PC-9 (cell line): ENCODE results near the gene TLR6. TPM values are rescaled to one million over a fixed set of nuclear protein-coding genes. Genes with fewer than 3 reads are reported as not detected.
"Not testable (repeated sequence)": the region's sequence is repeated elsewhere in the genome, so short reads cannot be mapped to it uniquely, and the experiment has no call there.

ENCODE experiments used
- BruUV-seq: library from RNA; stranded (reverse); fragments of 400-500 nt; replicated peaks from 2 replicates; lab custom pipeline; 2021; lab: Mats Ljungman, UMichigan
- CTCF ChIA-PET: fragments of 300-600 bp; sonication (Branson Sonifier 250); formaldehyde crosslinking; loops from one replicate; lab custom pipeline; 2022; ENCODE audit warnings: antibody characterized with exemption; lab: Charles Lee
- POLR2A ChIA-PET: fragments of 300-600 bp; sonication (Branson Sonifier 250); formaldehyde crosslinking; loops from one replicate; lab custom pipeline; 2022; ENCODE audit warnings: antibody characterized with exemption; ENCODE audit not compliant: unreplicated experiment; lab: Charles Lee
- DNase-seq, 2 experiments: peaks; one replicate each; pipeline versions ENCODE4 v3.0.0 to v3.0.0-alpha.2; 2015 to 2022; ENCODE audit warnings: mixed read lengths in 1 of 2
- H2AFZ ChIP-seq: fragments of 200-600 bp; sonication (generic); 2 replicates; pipeline ENCODE4 v1.8.1; 2017; ENCODE audit warnings: antibody characterized with exemption
- H3F3A ChIP-seq: fragments of 200-600 bp; sonication (generic); 2 replicates; pipeline ENCODE4 v1.8.1; 2017; ENCODE audit warnings: antibody characterized with exemption, mild to moderate bottlenecking, low read depth; ENCODE audit not compliant: insufficient read depth
- H3K27ac ChIP-seq: fragments of 200-600 bp; sonication (generic); 2 replicates; pipeline ENCODE4 v1.6.1; 2016; ENCODE audit warnings: mixed run types
- H3K27me3 ChIP-seq: fragments of 200-600 bp; sonication (generic); 2 replicates; pipeline ENCODE4 v1.6.1; 2016; ENCODE audit warnings: low read depth, mixed run types; ENCODE audit not compliant: insufficient read depth
- H3K36me3 ChIP-seq: fragments of 200-600 bp; sonication (generic); 2 replicates; pipeline ENCODE4 v1.6.1; 2016; ENCODE audit warnings: low read depth, mixed run types
- H3K4me1 ChIP-seq: fragments of 200-600 bp; sonication (generic); replicated peaks from 2 replicates; pipeline ENCODE4 v1.6.1; 2016; ENCODE audit warnings: mixed run types; ENCODE audit not compliant: insufficient read depth
- H3K4me2 ChIP-seq: fragments of 200-600 bp; sonication (generic); 2 replicates; pipeline ENCODE4 v1.6.1; 2017; ENCODE audit warnings: mixed run types
- H3K4me3 ChIP-seq: fragments of 200-600 bp; sonication (generic); 2 replicates; pipeline ENCODE4 v1.6.1; 2016; ENCODE audit warnings: mixed run types
- H3K79me2 ChIP-seq: fragments of 200-600 bp; sonication (generic); 2 replicates; pipeline ENCODE4 v1.6.1; 2017; ENCODE audit warnings: low read depth, mixed run types
- H3K9me2 ChIP-seq: fragments of 200-600 bp; sonication (generic); 2 replicates; pipeline ENCODE4 v1.8.1; 2017; ENCODE audit warnings: mild to moderate bottlenecking; ENCODE audit not compliant: insufficient read depth
- H3K9me3 ChIP-seq: fragments of 200-600 bp; sonication (generic); 2 replicates; pipeline ENCODE4 v1.8.1; 2016; ENCODE audit warnings: low read depth; ENCODE audit not compliant: insufficient read depth
- H4K20me1 ChIP-seq: fragments of 200-600 bp; sonication (generic); 2 replicates; pipeline ENCODE4 v1.8.1; 2017; ENCODE audit not compliant: insufficient read depth
- EZH2 ChIP-seq: fragments of 200-600 bp; sonication (generic); IDR thresholded peaks from 2 replicates; pipeline ENCODE4 v1.8.0; 2017; ENCODE audit warnings: antibody characterized with exemption, low read depth
- intact Hi-C: fragments of 100-400 bp; cut with micrococcal nuclease; formaldehyde crosslinking; loops from one replicate; pipeline ENCODE4 v1.10.0; 2022; ENCODE audit not compliant: unreplicated experiment
- total RNA-seq: library from RNA; stranded (reverse); gene quantifications from 2 replicates; pipeline ENCODE4 v1.2.3, GENCODE V29; 2021
- TF ChIP-seq, protein P1 (sequence below): fragments of 200-600 bp; sonication (generic); conservative IDR thresholded peaks from 2 replicates; pipeline ENCODE4 v1.6.1; 2017; ENCODE audit warnings: mixed run types, antibody characterized with exemption, mild to moderate bottlenecking, moderate library complexity

The TLR6 gene
- total RNA-seq, 1 experiment from 2014 or later, result 9.3 TPM

DNA sequence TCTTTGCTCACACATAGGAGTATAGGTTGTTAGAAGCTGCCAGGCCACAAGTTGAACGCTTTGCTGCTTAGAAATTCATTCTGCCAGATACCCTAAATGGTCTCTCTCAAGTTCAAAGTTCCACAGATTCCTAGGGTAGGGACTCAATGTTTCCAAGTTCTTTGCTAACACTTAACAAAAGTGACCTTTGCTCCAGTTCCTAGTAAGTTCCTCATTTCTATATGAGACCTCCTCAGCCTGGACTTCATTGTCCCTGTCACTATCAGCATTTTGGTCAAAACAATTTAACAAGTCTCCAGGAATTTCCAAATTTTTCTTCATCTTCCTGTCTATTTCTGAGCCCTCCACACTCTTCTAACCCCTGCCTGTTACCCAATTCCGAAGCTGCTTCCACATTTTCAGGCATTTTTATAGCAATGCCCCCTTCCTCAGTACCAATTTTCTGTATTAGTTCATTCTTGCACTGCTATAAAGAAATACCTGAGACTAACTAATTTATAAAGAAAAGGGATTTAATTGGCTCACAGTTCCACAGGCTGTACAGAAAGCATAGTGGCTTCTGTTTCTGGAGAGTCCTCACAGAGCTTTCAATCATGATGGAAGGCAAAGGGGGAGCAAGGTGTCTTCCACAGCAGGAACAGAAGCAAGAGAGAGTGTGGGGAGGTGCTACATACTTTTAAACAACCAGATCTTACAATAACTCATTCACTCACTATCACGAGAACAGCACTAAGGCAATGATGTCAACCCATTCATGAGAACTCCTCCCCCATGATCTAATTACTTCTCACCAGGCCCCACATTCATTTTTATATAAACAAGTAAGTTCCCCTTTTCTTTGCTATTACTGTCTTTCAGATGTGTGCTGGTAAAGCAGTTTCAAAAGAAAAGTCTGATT lies 40.5 kb downstream of the TLR6 start:
- intact Hi-C loops, result no loop called here
- CTCF ChIA-PET, result no interaction called here
- Histone ChIP-seq H3K4me2 (no peak overlapping the region), H3K9me3 (no peaks in the 10 kb centered on the region; the same call in 1 of the 2 replicates), H3K27ac (no peak overlapping the region), H3K4me3 (no peak overlapping the region), H2AFZ (no peak overlapping the region), H4K20me1 (no peaks in the 10 kb centered on the region), H3K27me3 (no peaks in the 10 kb centered on the region), H3K4me1 (peaks cover 33% of the 10 kb centered on the region), H3K9me2 (no peaks in the 10 kb centered on the region), H3K36me3 (no peaks in the 10 kb centered on the region), H3F3A (peaks cover 15% of the 10 kb centered on the region), H3K79me2 (no peaks in the 10 kb centered on the region)
- no peak for DNase-seq
- BruUV-seq, result no TSS peak
- no peak for TF ChIP-seq EZH2
- TF ChIP-seq, protein P1, sequence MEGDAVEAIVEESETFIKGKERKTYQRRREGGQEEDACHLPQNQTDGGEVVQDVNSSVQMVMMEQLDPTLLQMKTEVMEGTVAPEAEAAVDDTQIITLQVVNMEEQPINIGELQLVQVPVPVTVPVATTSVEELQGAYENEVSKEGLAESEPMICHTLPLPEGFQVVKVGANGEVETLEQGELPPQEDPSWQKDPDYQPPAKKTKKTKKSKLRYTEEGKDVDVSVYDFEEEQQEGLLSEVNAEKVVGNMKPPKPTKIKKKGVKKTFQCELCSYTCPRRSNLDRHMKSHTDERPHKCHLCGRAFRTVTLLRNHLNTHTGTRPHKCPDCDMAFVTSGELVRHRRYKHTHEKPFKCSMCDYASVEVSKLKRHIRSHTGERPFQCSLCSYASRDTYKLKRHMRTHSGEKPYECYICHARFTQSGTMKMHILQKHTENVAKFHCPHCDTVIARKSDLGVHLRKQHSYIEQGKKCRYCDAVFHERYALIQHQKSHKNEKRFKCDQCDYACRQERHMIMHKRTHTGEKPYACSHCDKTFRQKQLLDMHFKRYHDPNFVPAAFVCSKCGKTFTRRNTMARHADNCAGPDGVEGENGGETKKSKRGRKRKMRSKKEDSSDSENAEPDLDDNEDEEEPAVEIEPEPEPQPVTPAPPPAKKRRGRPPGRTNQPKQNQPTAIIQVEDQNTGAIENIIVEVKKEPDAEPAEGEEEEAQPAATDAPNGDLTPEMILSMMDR, result no peak
- POLR2A ChIA-PET, result no interaction called here

DNA sequence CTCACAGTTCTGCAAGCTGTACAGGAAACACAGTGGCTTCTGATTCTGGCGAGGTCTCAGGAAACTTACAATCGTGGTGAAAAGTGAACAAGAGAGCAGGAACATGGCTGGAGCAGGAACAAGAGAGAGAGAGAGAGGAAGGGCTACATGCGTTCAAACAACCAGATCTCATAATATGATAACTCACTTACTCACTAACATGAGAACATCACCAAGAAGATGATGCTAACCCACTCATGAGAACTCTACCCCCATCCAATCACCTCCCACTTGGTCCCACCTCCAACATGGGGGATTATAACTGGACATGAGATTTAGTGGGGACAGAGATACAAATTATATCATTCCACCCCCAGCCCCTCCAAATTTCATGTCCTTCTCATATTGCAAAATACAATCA lies 42.2 kb downstream of the TLR6 start:
- BruUV-seq, result no TSS peak
- H3K79me2 ChIP-seq, result no peaks in the 10 kb centered on the region
- H3K4me3 ChIP-seq, result no peak overlapping the region
- DNase-seq, result no peak
- H3F3A ChIP-seq, result peaks cover 10% of the 10 kb centered on the region
- ChIA-PET POLR2A (no interaction called here), CTCF (interaction anchor here (0.6 kb wide), 1 partner anchor 46 kb away, joined by 3 read pairs; no protein-coding TSS in a partner anchor)
- no peak for TF ChIP-seq EZH2
- TF ChIP-seq, protein P1, result no peak
- peaks cover 17% of the 10 kb centered on the region for H3K4me1 ChIP-seq
- no peaks in the 10 kb centered on the region for H3K9me2 ChIP-seq
- H3K9me3 ChIP-seq, result no peaks in the 10 kb centered on the region; the same call in 1 of the 2 replicates
- no peak overlapping the region for H2AFZ ChIP-seq
- intact Hi-C loops, result no loop called here
- H3K27me3 ChIP-seq, result no peaks in the 10 kb centered on the region
- H3K4me2 ChIP-seq, result no peak overlapping the region
- H3K36me3 ChIP-seq, result no peaks in the 10 kb centered on the region
- H4K20me1 ChIP-seq, result no peaks in the 10 kb centered on the region
- H3K27ac ChIP-seq, result no peak overlapping the region

DNA sequence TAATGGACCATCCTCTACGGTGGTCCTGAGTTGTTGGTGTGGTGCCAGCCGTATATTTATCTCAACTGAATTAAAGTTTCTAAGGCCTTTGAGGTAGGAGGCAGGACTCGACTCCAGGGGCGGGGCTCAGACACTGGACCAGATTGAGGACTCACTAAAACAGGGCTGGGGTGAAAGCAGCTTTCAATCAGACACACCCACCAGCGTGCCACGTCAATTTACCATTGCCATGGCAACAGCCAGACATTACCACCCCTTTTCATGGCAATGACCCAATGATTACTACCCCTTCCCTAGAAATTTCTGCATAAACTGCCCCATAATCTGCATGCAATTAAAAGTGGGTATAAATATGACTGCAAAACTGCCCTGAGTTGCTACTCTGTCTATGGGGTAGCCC lies 45.3 kb downstream of the TLR6 start:
- ChIA-PET CTCF (no interaction called here), POLR2A (no interaction called here)
- no peaks in the 10 kb centered on the region for H3F3A ChIP-seq
- no peaks in the 10 kb centered on the region for H3K36me3 ChIP-seq
- no peaks in the 10 kb centered on the region for H4K20me1 ChIP-seq
- BruUV-seq, result no TSS peak
- intact Hi-C loops, result no loop called here
- no peak overlapping the region for H3K4me2 ChIP-seq
- no peaks in the 10 kb centered on the region for H3K79me2 ChIP-seq
- no peaks in the 10 kb centered on the region for H3K27me3 ChIP-seq
- DNase-seq, result no peak
- TF ChIP-seq, protein P1, result no peak
- TF ChIP-seq EZH2, result no peak
- H3K4me1 ChIP-seq, result no peaks in the 10 kb centered on the region
- H3K27ac ChIP-seq, result no peak overlapping the region
- H2AFZ ChIP-seq, result no peak overlapping the region
- no peaks in the 10 kb centered on the region; the same call in 1 of the 2 replicates for H3K9me3 ChIP-seq
- no peaks in the 10 kb centered on the region for H3K9me2 ChIP-seq
- H3K4me3 ChIP-seq, result no peak overlapping the region

DNA sequence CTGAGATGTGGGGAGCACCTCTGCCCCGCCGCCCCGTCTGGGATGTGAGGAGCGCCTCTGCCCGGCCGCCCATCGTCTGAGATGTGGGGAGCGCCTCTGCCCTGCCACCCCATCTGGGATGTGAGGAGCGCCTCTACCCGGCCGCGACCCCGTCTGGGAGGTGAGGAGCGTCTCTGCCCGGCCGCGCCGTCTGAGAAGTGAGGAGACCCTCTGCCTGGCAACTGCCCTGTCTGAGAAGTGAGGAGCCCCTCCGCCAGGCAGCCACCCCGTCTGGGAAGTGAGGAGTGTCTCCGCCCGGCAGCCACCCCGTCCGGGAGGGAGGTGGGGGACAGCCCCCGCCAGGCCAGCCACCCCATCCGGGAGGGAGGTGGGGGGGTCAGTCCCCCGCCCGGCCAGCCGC lies 49.2 kb downstream of the TLR6 start:
- H4K20me1 ChIP-seq, DNase-seq, H3K4me2 ChIP-seq, intact Hi-C loops, H3K79me2 ChIP-seq, H3K9me3 ChIP-seq, H3F3A ChIP-seq, H3K9me2 ChIP-seq, H3K27ac ChIP-seq, POLR2A ChIA-PET, CTCF ChIA-PET, H2AFZ ChIP-seq, H3K27me3 ChIP-seq, H3K4me3 ChIP-seq, H3K4me1 ChIP-seq, BruUV-seq, H3K36me3 ChIP-seq: not testable (repeated sequence)

GRCh38 chr4:38806251-38806650 lies 50.4 kb downstream of the TLR6 start:
- H3K4me3 ChIP-seq, H3K27me3 ChIP-seq, CTCF ChIA-PET, H3K79me2 ChIP-seq, H3K9me3 ChIP-seq, BruUV-seq, H3K4me2 ChIP-seq, H3K27ac ChIP-seq, H3F3A ChIP-seq, intact Hi-C loops, H3K36me3 ChIP-seq, H2AFZ ChIP-seq, DNase-seq, POLR2A ChIA-PET, H3K4me1 ChIP-seq, H3K9me2 ChIP-seq, H4K20me1 ChIP-seq: not testable (repeated sequence)
